Hepatocyte (in vitro differentiated cells): ENCODE data around the gene LGR5. TPM values are rescaled to one million over a fixed set of nuclear protein-coding genes. Genes with fewer than 3 reads are reported as not detected.

ENCODE experiments used
- DNase-seq: peaks from one replicate; pipeline ENCODE4 v3.0.0-alpha.2; 2016; ENCODE audit warnings: low spot score
- H2AFZ ChIP-seq: fragments of 200-600 bp; sonication (generic); 2 replicates; pipeline ENCODE4 v1.6.0; 2016; ENCODE audit warnings: antibody characterized with exemption, mild to moderate bottlenecking
- H3K27ac ChIP-seq: fragments of 200-600 bp; sonication (generic); 2 replicates; pipeline ENCODE4 v1.5.1; 2016; ENCODE audit warnings: mild to moderate bottlenecking
- H3K27me3 ChIP-seq: fragments of 200-600 bp; sonication (generic); 2 replicates; pipeline ENCODE4 v1.6.1; 2016
- H3K36me3 ChIP-seq: fragments of 200-600 bp; sonication (generic); replicated peaks from 2 replicates; pipeline ENCODE4 v1.5.1; 2016; ENCODE audit warnings: low read depth; ENCODE audit not compliant: insufficient read depth
- H3K4me1 ChIP-seq: fragments of 200-600 bp; sonication (generic); 2 replicates; pipeline ENCODE4 v1.5.1; 2016; ENCODE audit warnings: mild to moderate bottlenecking, moderate library complexity; ENCODE audit not compliant: insufficient read depth
- H3K4me2 ChIP-seq: fragments of 200-600 bp; sonication (generic); 2 replicates; pipeline ENCODE4 v1.6.0; 2016
- H3K4me3 ChIP-seq: fragments of 200-600 bp; sonication (generic); 2 replicates; pipeline ENCODE4 v1.5.1; 2016; ENCODE audit warnings: mild to moderate bottlenecking
- H3K79me2 ChIP-seq: fragments of 200-600 bp; sonication (generic); 2 replicates; pipeline ENCODE4 v1.6.0; 2017; ENCODE audit warnings: mild to moderate bottlenecking
- H3K9me2 ChIP-seq: fragments of 200-600 bp; sonication (generic); replicated peaks from 2 replicates; pipeline ENCODE4 v1.6.0; 2017; ENCODE audit warnings: mild to moderate bottlenecking; ENCODE audit not compliant: insufficient read depth
- H3K9me3 ChIP-seq: fragments of 200-600 bp; sonication (generic); 2 replicates; pipeline ENCODE4 v1.5.1; 2016; ENCODE audit warnings: low read depth, mild to moderate bottlenecking
- H4K20me1 ChIP-seq: fragments of 200-600 bp; sonication (generic); 2 replicates; pipeline ENCODE4 v1.6.0; 2016; ENCODE audit warnings: mild to moderate bottlenecking; ENCODE audit not compliant: insufficient read depth, poor library complexity, severe bottlenecking
- EZH2 ChIP-seq: fragments of 200-600 bp; sonication (generic); IDR thresholded peaks from 2 replicates; pipeline ENCODE4 v1.6.1; 2016; ENCODE audit warnings: antibody characterized with exemption, mild to moderate bottlenecking, borderline replicate concordance
- EZH2phosphoT487 ChIP-seq: fragments of 200-600 bp; sonication (generic); IDR thresholded peaks from one replicate; pipeline ENCODE4 v1.6.1; 2018; ENCODE audit warnings: antibody characterized with exemption, mild to moderate bottlenecking, low read depth, moderate library complexity; ENCODE audit not compliant: unreplicated experiment, severe bottlenecking
- WGBS: methylation state at CpG from one replicate; pipeline ENCODE4 v1.1.6; 2016; ENCODE audit warnings: low lambda C conversion rate; ENCODE audit errors: missing lambda C conversion rate; 5-methylcytosine and 5-hydroxymethylcytosine counted together
- polyA plus RNA-seq: library from polyadenylated mRNA; unstranded; fragments of >200 nt; fragmentation: Nextera tagmentation; extraction: Ambion mirVana; gene quantifications from 2 replicates; pipeline ENCODE4 v1.2.1, GENCODE V29; 2016
- total RNA-seq: library from RNA; depleted of rRNA; stranded (reverse); fragments of >200 nt; gene quantifications from 2 replicates; pipeline ENCODE4 v1.2.3, GENCODE V29; 2014
- TF ChIP-seq, protein P1 (sequence below): fragments of 200-600 bp; sonication (generic); IDR thresholded peaks from 2 replicates; pipeline ENCODE4 v1.5.1; 2016; ENCODE audit warnings: antibody characterized with exemption, mild to moderate bottlenecking; ENCODE audit not compliant: poor library complexity

LGR5 gene
- total and polyA plus RNA-seq, 2 experiments from 2014 or later: 4.4 to 5.7 TPM

GRCh38 chr12:71476513-71476912 is 36.9 kb downstream of the LGR5 start:
- no peak for DNase-seq
- Histone ChIP-seq H3K9me2 (no peaks in the 10 kb centered on the region), H3K4me1 (no peaks in the 10 kb centered on the region), H3K4me2 (no peak overlapping the region), H3K79me2 (no peaks in the 10 kb centered on the region), H2AFZ (no peak overlapping the region), H4K20me1 (no peaks in the 10 kb centered on the region), H3K4me3 (no peak overlapping the region), H3K36me3 (no peaks in the 10 kb centered on the region), H3K9me3 (no peaks in the 10 kb centered on the region), H3K27ac (no peak overlapping the region), H3K27me3 (no peaks in the 10 kb centered on the region)
- WGBS: 80% methylated on average over 3 of the region's 3 CpGs
- TF ChIP-seq, protein P1, sequence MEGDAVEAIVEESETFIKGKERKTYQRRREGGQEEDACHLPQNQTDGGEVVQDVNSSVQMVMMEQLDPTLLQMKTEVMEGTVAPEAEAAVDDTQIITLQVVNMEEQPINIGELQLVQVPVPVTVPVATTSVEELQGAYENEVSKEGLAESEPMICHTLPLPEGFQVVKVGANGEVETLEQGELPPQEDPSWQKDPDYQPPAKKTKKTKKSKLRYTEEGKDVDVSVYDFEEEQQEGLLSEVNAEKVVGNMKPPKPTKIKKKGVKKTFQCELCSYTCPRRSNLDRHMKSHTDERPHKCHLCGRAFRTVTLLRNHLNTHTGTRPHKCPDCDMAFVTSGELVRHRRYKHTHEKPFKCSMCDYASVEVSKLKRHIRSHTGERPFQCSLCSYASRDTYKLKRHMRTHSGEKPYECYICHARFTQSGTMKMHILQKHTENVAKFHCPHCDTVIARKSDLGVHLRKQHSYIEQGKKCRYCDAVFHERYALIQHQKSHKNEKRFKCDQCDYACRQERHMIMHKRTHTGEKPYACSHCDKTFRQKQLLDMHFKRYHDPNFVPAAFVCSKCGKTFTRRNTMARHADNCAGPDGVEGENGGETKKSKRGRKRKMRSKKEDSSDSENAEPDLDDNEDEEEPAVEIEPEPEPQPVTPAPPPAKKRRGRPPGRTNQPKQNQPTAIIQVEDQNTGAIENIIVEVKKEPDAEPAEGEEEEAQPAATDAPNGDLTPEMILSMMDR: no peak
- TF ChIP-seq EZH2: no peak
- TF ChIP-seq EZH2phosphoT487: no peak

- no peak overlapping the region for H3K4me3 ChIP-seq
- WGBS: 100% methylated on average over 2 of the region's 2 CpGs
- H3K36me3 ChIP-seq: no peaks in the 10 kb centered on the region
- H3K9me3 ChIP-seq: no peaks in the 10 kb centered on the region
- H3K4me1 ChIP-seq: no peaks in the 10 kb centered on the region
- H2AFZ ChIP-seq: no peak overlapping the region
- no peak overlapping the region for H3K27ac ChIP-seq
- H3K9me2 ChIP-seq: no peaks in the 10 kb centered on the region
- no peaks in the 10 kb centered on the region for H3K79me2 ChIP-seq
- H3K27me3 ChIP-seq: no peaks in the 10 kb centered on the region
- no peak for TF ChIP-seq EZH2phosphoT487
- TF ChIP-seq, protein P1: no peak
- TF ChIP-seq EZH2: no peak
- H3K4me2 ChIP-seq: no peak overlapping the region
- no peaks in the 10 kb centered on the region for H4K20me1 ChIP-seq
- no peak for DNase-seq
Measured at GRCh38 chr12:71477609-71478008, 38.0 kb downstream of the LGR5 start.

DNA sequence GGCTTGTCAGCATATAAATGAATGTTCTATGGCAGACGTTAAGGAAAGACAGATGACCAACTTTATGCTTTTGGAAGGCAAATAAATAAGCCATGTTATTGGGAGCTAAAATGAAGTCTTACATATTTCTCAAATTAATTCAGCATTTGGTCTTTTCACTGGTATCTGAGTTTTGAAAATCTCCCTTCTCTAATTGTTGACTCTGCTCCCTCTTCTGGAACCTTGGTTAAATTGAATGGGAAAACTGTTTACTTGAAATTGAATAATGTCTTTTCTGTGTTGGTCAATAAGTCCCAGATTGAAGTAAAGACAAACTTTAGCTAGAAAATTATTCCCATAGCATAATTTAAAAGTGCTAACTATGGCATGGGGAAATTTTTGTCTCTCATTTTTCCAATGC is 38.7 kb downstream of the LGR5 start:
- TF ChIP-seq EZH2 (no peak), EZH2phosphoT487 (no peak)
- TF ChIP-seq, protein P1: no peak
- no peaks in the 10 kb centered on the region for H3K27me3 ChIP-seq
- H2AFZ ChIP-seq: no peak overlapping the region
- no peak for DNase-seq
- H3K27ac ChIP-seq: no peak overlapping the region
- H3K9me2 ChIP-seq: no peaks in the 10 kb centered on the region
- H3K79me2 ChIP-seq: no peaks in the 10 kb centered on the region
- H3K4me3 ChIP-seq: no peak overlapping the region
- H3K4me2 ChIP-seq: no peak overlapping the region
- WGBS: 76% methylated on average over 1 of the region's 1 CpG
- H3K4me1 ChIP-seq: no peaks in the 10 kb centered on the region
- no peaks in the 10 kb centered on the region for H3K36me3 ChIP-seq
- no peaks in the 10 kb centered on the region for H4K20me1 ChIP-seq
- H3K9me3 ChIP-seq: no peaks in the 10 kb centered on the region
